CD4-positive, alpha-beta T cell (primary cell): ENCODE results near the gene ENGASE. TPM values are rescaled to one million over a fixed set of nuclear protein-coding genes. Genes with fewer than 3 reads are reported as not detected.

Source experiments
- ATAC-seq: fragments of 200-7000 bp; cut with Tn5 transposase; one replicate; pipeline ENCODE4 v1.10.0; 2022; ENCODE audit warnings: mild to moderate bottlenecking; ENCODE audit not compliant: poor library complexity
- CTCF ChIA-PET: fragments of 350-600 bp; sonication (Branson Sonifier 250); formaldehyde crosslinking; loops from one replicate; lab custom pipeline; 2021; ENCODE audit warnings: antibody characterized with exemption, inconsistent platforms; lab: Charles Lee
- POLR2A ChIA-PET: fragments of 350-600 bp; sonication (Branson Sonifier 250); formaldehyde crosslinking; loops from one replicate; lab custom pipeline; 2021; ENCODE audit warnings: antibody characterized with exemption, inconsistent platforms; lab: Charles Lee
- DNase-seq, 14 experiments: peaks; one replicate each; pipeline ENCODE4 v3.0.0-alpha.2; 2013 to 2020; ENCODE audit warnings: mixed read lengths in 2 of 14
- H3K27ac ChIP-seq, 2 donors: one replicate each; pipeline versions ENCODE4 v1.5.1 to v1.7.0; 2013; ENCODE audit warnings: low read length in 2 of 2, low read depth in 1 of 2, mild to moderate bottlenecking in 1 of 2
- H3K27me3 ChIP-seq, 2 experiments: 1 replicate in 1 of 2; 2 replicates in 1 of 2; pipeline versions ENCODE4 v1.6.1 to v1.7.0; 2013; ENCODE audit warnings: low read length in 2 of 2, control low read depth in 1 of 2, mild to moderate bottlenecking in 1 of 2, moderate library complexity in 1 of 2; ENCODE audit not compliant: insufficient read depth in 2 of 2, control insufficient read depth in 1 of 2
- H3K36me3 ChIP-seq: one replicate; pipeline ENCODE4 v1.6.1; 2013; ENCODE audit warnings: low read length, control low read depth; ENCODE audit not compliant: insufficient read depth
- H3K4me1 ChIP-seq: one replicate; pipeline ENCODE4 v1.6.1; 2013; ENCODE audit warnings: low read length, control low read depth; ENCODE audit not compliant: insufficient read depth
- H3K4me3 ChIP-seq: one replicate; pipeline ENCODE4 v1.5.1; 2013; ENCODE audit warnings: mild to moderate bottlenecking, low read length, moderate library complexity
- H3K9me3 ChIP-seq, 2 experiments: 1 replicate in 1 of 2; 2 replicates in 1 of 2; pipeline versions ENCODE4 v1.6.1 to v1.7.0; 2013; ENCODE audit warnings: low read length in 2 of 2, mild to moderate bottlenecking in 2 of 2, control low read depth in 1 of 2, moderate library complexity in 1 of 2; ENCODE audit not compliant: control insufficient read depth in 1 of 2, insufficient read depth in 1 of 2
- H3K27ac Mint-ChIP-seq: one replicate; pipeline ENCODE4 v1.8.0; 2020; ENCODE audit warnings: mixed read lengths
- H3K27me3 Mint-ChIP-seq: one replicate; pipeline ENCODE4 v1.8.0; 2021; ENCODE audit warnings: mixed read lengths
- H3K36me3 Mint-ChIP-seq: one replicate; pipeline ENCODE4 v1.8.0; 2021; ENCODE audit warnings: low read depth, mixed read lengths
- H3K4me1 Mint-ChIP-seq: one replicate; pipeline ENCODE4 v1.8.0; 2021; ENCODE audit warnings: low read depth, mixed read lengths
- H3K4me3 Mint-ChIP-seq: one replicate; pipeline ENCODE4 v1.8.0; 2020; ENCODE audit warnings: mild to moderate bottlenecking, mixed read lengths
- H3K9me3 Mint-ChIP-seq: one replicate; pipeline ENCODE4 v1.8.0; 2020; ENCODE audit warnings: mixed read lengths
- intact Hi-C, 2 experiments: fragments of 100-400 bp; cut with DNase I in 1 of 2; cut with micrococcal nuclease in 1 of 2; formaldehyde crosslinking; loops; one replicate each; pipeline versions ENCODE4 v1.15.1 to v1.9.0; 2023 to 2025; cut with DNase I, micrococcal nuclease
- total RNA-seq, 174 experiments: library from RNA in 2 of 174; stranded (reverse) in 2 of 174; gene quantifications; one replicate each; pipeline ENCODE4 v1.2.3 and lab custom pipeline; 2021 to 2026
- TF ChIP-seq, protein P1 (sequence below): fragments of 200-600 bp; IDR thresholded peaks from one replicate; pipeline ENCODE4 v1.8.0; 2022; ENCODE audit warnings: antibody characterized with exemption, mild to moderate bottlenecking

ENGASE gene
- total RNA-seq, 2 experiments from 2014 or later, result 49.8 to 50.9 TPM

DNA sequence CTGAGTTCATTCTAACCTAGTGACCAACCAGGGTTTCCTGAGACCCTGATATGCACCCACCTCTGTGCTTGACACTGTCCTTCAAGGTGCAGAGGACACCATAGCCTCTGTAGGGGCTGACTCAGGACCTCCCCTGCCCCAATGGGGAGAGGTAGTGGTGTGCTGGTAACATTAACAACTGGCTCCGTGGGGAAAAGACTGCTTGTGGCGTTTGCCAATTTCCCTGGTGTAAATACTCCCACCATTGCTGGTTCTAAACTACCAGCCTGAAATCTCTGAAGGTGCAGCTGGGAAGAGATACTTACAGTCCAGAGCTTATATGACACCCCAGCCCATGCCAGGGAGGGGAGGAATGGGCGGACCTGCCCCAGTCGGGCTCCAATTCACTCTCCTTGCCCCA is 54.9 kb downstream of the ENGASE start:
- no peak for DNase-seq
- Mint-ChIP-seq H3K27ac (no peak overlapping the region), H3K4me3 (no peak overlapping the region), H3K36me3 (no peaks in the 10 kb centered on the region), H3K4me1 (no peaks in the 10 kb centered on the region), H3K9me3 (no peaks in the 10 kb centered on the region), H3K27me3 (peaks cover 20% of the 10 kb centered on the region)
- Histone ChIP-seq H3K27ac (no peak overlapping the region), H3K9me3 (peaks cover 0 to 5% of the 10 kb centered on the region in 2 experiments), H3K36me3 (no peaks in the 10 kb centered on the region), H3K4me3 (no peak overlapping the region), H3K27me3 (peaks cover 2 to 15% of the 10 kb centered on the region in 2 experiments), H3K4me1 (no peaks in the 10 kb centered on the region)
- TF ChIP-seq, protein P1, sequence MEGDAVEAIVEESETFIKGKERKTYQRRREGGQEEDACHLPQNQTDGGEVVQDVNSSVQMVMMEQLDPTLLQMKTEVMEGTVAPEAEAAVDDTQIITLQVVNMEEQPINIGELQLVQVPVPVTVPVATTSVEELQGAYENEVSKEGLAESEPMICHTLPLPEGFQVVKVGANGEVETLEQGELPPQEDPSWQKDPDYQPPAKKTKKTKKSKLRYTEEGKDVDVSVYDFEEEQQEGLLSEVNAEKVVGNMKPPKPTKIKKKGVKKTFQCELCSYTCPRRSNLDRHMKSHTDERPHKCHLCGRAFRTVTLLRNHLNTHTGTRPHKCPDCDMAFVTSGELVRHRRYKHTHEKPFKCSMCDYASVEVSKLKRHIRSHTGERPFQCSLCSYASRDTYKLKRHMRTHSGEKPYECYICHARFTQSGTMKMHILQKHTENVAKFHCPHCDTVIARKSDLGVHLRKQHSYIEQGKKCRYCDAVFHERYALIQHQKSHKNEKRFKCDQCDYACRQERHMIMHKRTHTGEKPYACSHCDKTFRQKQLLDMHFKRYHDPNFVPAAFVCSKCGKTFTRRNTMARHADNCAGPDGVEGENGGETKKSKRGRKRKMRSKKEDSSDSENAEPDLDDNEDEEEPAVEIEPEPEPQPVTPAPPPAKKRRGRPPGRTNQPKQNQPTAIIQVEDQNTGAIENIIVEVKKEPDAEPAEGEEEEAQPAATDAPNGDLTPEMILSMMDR, result no peak
- intact Hi-C loops, result no loop called here
- ChIA-PET CTCF (no interaction called here), POLR2A (no interaction called here)
- no peak for ATAC-seq

DNA sequence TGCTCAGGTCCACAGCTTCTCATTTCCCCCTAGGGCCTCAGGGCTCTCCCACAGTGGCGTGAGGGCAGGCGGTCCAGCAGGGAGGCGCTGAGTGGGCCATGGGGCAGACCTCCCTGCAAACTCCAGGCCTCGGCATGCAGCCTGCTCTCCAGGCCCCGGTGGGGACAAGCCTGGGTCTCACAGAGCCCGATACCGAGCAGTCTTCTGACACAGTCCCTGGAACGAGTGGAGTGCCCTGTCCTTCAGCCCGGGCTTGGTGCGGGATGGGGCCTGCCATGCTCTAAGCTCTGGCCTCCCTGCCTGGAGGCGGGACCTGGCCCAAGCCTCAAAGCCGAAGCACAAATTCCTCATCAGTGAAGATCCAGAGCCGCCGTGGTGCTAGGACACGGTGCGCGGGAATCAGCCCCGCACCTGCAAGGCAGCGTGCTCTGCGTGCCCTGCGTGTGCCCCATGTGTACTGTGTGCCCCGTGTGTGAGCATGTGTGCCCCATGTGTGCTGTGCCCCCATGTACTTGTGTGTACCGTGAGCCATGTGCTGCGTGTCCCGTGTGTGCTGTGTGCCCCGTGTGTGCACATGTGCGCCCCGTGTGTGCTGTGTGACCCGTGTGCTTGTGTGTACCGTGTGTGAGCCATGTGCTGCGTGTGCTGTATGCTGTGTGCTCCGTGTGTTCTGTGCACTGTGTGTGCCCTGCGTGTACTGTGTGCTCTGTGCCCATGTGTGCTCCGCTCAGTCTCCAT is 56.1 kb downstream of the ENGASE start:
- Mint-ChIP-seq H3K9me3 (no peaks in the 10 kb centered on the region), H3K27ac (no peak overlapping the region), H3K27me3 (peaks cover 21% of the 10 kb centered on the region), H3K4me3 (no peak overlapping the region), H3K4me1 (no peaks in the 10 kb centered on the region), H3K36me3 (no peaks in the 10 kb centered on the region)
- peaks cover 2 to 15% of the 10 kb centered on the region in 2 experiments for H3K27me3 ChIP-seq
- no peak for DNase-seq
- H3K27ac ChIP-seq, result no peak overlapping the region
- ChIA-PET POLR2A (no interaction called here), CTCF (no interaction called here)
- peaks cover 0 to 5% of the 10 kb centered on the region in 2 experiments for H3K9me3 ChIP-seq
- no peak overlapping the region for H3K4me3 ChIP-seq
- intact Hi-C loops, result no loop called here
- no peaks in the 10 kb centered on the region for H3K36me3 ChIP-seq
- no peaks in the 10 kb centered on the region for H3K4me1 ChIP-seq
- TF ChIP-seq, protein P1, result no peak
- no peak for ATAC-seq

DNA sequence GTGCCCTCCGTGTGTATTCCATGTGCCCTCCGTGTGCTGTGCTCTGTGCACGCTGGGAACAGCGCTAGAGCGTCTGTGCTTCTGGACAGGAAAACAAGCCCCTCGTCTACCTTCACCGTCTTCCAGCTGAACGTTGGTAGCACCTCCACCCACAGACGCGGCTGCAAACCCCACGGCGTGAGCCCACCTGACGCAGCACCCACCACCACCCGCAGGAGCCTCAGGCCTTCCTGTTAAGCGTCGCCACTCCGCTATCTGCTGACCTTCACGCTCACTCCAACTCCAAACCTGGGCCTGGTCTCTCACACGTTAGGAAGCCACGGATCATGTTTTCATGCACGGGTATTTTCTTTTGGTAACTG is 56.6 kb downstream of the ENGASE start:
- DNase-seq (no peak), ATAC-seq (no peak)
- Histone ChIP-seq H3K27me3 (peaks cover 2 to 10% of the 10 kb centered on the region in 2 experiments), H3K27ac (no peak overlapping the region), H3K36me3 (no peaks in the 10 kb centered on the region), H3K4me1 (no peaks in the 10 kb centered on the region), H3K4me3 (no peak overlapping the region), H3K9me3 (peaks cover 0 to 5% of the 10 kb centered on the region in 2 experiments)
- TF ChIP-seq, protein P1, result no peak
- intact Hi-C loops, result no loop called here
- Mint-ChIP-seq H3K36me3 (no peaks in the 10 kb centered on the region), H3K4me3 (no peak overlapping the region), H3K4me1 (no peaks in the 10 kb centered on the region), H3K27ac (no peak overlapping the region), H3K27me3 (peaks cover 25% of the 10 kb centered on the region), H3K9me3 (no peaks in the 10 kb centered on the region)
- CTCF ChIA-PET, result no interaction called here
- POLR2A ChIA-PET, result no interaction called here
